Measurements from ENCODE around the gene PHRF1.

DNA sequence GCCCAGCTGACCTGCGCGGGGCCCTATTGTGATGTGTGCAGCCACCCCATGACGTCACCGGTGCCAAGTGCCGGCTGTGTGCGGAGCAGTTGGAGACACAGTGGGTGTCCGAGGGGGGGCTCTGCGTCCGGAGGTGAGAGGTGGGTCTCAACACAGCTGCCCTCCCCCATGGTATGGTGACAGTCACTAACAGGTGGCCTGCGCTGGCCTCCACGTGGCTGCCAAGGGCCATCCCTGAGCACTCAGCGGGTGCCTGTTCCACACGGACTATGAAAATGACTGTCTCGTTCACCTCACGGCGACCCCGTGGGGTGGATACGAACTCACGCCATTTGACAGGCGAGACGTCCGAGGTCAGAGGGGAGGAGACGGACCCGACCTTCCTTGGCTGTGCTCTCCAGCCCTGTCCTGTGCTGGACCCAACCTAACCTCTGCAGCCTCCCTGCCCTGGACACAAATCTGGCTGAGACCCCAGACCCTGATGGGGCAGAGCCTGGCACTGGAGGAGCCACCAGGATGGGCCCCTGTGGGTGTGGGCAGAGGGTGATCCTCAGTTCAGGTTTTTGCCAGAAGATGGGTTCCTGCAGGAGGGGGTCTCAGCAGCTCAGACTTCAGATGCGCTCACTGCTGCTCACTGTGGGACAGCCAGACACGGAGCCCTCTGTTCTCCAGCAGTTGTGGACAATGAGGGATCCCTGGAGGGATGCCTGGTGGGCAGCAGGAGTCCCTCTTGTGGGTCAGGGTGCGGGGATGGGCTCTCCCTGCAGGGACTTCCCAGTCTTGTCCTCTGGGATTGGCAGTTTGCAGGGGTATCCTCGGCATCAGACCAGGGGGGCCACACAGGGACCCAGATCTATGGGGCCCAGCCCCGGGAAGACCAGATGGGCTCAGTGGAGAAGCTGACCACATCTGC is 47.2 kb upstream of the PHRF1 start:
- TF ChIP-seq, protein P1, sequence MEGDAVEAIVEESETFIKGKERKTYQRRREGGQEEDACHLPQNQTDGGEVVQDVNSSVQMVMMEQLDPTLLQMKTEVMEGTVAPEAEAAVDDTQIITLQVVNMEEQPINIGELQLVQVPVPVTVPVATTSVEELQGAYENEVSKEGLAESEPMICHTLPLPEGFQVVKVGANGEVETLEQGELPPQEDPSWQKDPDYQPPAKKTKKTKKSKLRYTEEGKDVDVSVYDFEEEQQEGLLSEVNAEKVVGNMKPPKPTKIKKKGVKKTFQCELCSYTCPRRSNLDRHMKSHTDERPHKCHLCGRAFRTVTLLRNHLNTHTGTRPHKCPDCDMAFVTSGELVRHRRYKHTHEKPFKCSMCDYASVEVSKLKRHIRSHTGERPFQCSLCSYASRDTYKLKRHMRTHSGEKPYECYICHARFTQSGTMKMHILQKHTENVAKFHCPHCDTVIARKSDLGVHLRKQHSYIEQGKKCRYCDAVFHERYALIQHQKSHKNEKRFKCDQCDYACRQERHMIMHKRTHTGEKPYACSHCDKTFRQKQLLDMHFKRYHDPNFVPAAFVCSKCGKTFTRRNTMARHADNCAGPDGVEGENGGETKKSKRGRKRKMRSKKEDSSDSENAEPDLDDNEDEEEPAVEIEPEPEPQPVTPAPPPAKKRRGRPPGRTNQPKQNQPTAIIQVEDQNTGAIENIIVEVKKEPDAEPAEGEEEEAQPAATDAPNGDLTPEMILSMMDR (IDR thresholded peaks at IDR 0.05): no peak
- TF ChIP-seq POLR2A (IDR thresholded peaks at IDR 0.05) (no peak), POLR2AphosphoS5 (IDR thresholded peaks at IDR 0.05) (no peak), EP300 (IDR thresholded peaks at IDR 0.05) (no peak)

Data from upper lobe of left lung (tissue), 4 donors.